ENCODE data around the gene TRPT1. TPM values are rescaled to one million over a fixed set of nuclear protein-coding genes. Genes with fewer than 3 reads are reported as not detected.

The TRPT1 gene
- total RNA-seq, 3 donors from 2014 or later (not counting 1 experiment from before 2014, with no cell fraction given): 22.7 to 30.8 (median 28.5) TPM

GRCh38 chr11:64203421-64204079, 22.4 kb downstream of the TRPT1 start:
- ATAC-seq: no peak
- DNase-seq: no peak
- no peaks in the 10 kb centered on the region for H3K27me3 ChIP-seq (ENCODE audit: control insufficient read depth, insufficient read depth, low read length)
- intact Hi-C loops (cut with micrococcal nuclease): loop anchor here (1.0 to 5.0 kb wide), 2 partner anchors 101 to 449 kb away; no protein-coding TSS in a partner anchor
- Mint-ChIP-seq H3K4me3 (peak overlapping the region; percentile 35), H3K4me1 (peaks cover 22 to 43% of the 10 kb centered on the region in 2 donors), H3K9me3 (no peaks in the 10 kb centered on the region), H3K36me3 (peaks cover 6% of the 10 kb centered on the region), H3K27me3 (ENCODE audit: low read depth in 2 of 2) (no peaks in the 10 kb centered on the region), H3K27ac (no peak overlapping the region)
- no peak overlapping the region for H3K27ac ChIP-seq (ENCODE audit: low read length)
- 97% methylated on average over 27 of the region's 27 CpGs for WGBS (ENCODE audit: insufficient coverage)
- TF ChIP-seq CTCF (IDR thresholded peaks at IDR 0.05): no peak
- H3K36me3 ChIP-seq (ENCODE audit: control insufficient read depth, insufficient read depth, low read length): peaks cover 52% of the 10 kb centered on the region
- peaks cover 43% of the 10 kb centered on the region for H3K4me1 ChIP-seq (ENCODE audit: control insufficient read depth, insufficient read depth, low read length)
- no peak overlapping the region for H3K4me3 ChIP-seq (ENCODE audit: low read length)
- no peaks in the 10 kb centered on the region for H3K9me3 ChIP-seq (ENCODE audit: control insufficient read depth, insufficient read depth, low read length)

DNA sequence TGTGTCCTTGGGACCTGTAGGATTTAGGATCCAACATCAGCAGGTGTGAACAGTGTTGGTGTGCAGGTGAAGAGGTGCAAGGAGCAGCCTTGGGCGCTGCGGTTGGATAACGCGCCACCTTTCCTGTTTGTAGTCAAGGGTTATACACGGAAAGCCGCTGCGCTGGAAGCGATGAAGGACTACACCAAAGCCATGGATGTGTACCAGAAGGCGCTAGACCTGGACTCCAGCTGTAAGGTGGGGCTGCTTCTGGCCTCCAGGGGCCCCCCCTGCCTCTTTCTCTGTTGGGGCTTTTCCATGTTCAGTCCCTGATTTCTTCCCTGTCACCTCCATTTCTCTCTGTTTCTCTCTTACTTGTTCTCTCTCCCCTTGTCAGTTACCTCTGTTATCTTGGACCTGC, 23.0 kb downstream of the TRPT1 start:
- Mint-ChIP-seq H3K4me1 (peaks cover 22 to 37% of the 10 kb centered on the region in 2 donors), H3K4me3 (no peak overlapping the region), H3K36me3 (peaks cover 6% of the 10 kb centered on the region), H3K27me3 (ENCODE audit: low read depth in 2 of 2) (no peaks in the 10 kb centered on the region), H3K27ac (no peak overlapping the region), H3K9me3 (no peaks in the 10 kb centered on the region)
- peaks cover 53% of the 10 kb centered on the region for H3K36me3 ChIP-seq (ENCODE audit: control insufficient read depth, insufficient read depth, low read length)
- H3K4me3 ChIP-seq (ENCODE audit: low read length): no peak overlapping the region
- DNase-seq (no peak), ATAC-seq (no peak)
- intact Hi-C loops (cut with micrococcal nuclease): loop anchor here (5.0 kb wide), 1 partner anchor 449 kb away; no protein-coding TSS in a partner anchor
- over 99% methylated on average over 9 of the region's 9 CpGs for WGBS (ENCODE audit: insufficient coverage)
- H3K9me3 ChIP-seq (ENCODE audit: control insufficient read depth, insufficient read depth, low read length): no peaks in the 10 kb centered on the region
- no peak for TF ChIP-seq CTCF (IDR thresholded peaks at IDR 0.05)
- peaks cover 37% of the 10 kb centered on the region for H3K4me1 ChIP-seq (ENCODE audit: control insufficient read depth, insufficient read depth, low read length)
- H3K27me3 ChIP-seq (ENCODE audit: control insufficient read depth, insufficient read depth, low read length): no peaks in the 10 kb centered on the region
- H3K27ac ChIP-seq (ENCODE audit: low read length): no peak overlapping the region

DNA sequence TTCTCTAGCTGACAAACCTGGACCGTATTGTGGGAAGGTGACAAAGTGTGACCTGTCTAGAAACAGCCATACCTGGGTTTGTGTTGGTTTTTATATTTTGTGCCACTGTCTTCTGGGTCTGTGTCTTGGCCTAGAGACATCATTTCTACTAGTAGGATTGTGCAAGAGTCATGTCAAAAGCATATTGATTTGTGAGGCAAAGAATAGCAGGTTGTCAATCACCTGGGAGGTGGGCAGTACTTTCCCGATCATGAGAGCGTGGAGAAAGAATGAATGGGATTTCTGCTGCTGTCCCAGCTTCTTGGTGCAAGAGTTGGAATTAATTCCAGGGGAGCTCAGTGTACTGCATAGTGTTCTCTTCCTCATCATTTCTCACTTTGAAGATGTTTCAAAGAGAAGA, 24.4 kb downstream of the TRPT1 start:
- H3K9me3 ChIP-seq (ENCODE audit: control insufficient read depth, insufficient read depth, low read length): no peaks in the 10 kb centered on the region
- H3K27ac ChIP-seq (ENCODE audit: low read length): no peak overlapping the region
- Mint-ChIP-seq H3K4me3 (no peak overlapping the region), H3K27me3 (ENCODE audit: low read depth in 2 of 2) (no peaks in the 10 kb centered on the region), H3K27ac (peak overlapping the region in 1 of 2 donors; percentile 48), H3K9me3 (no peaks in the 10 kb centered on the region), H3K36me3 (peaks cover 14% of the 10 kb centered on the region), H3K4me1 (peaks cover 17 to 25% of the 10 kb centered on the region in 2 donors)
- DNase-seq (no peak), ATAC-seq (no peak)
- intact Hi-C loops (cut with micrococcal nuclease): loop anchor here (5.0 kb wide), 1 partner anchor 451 kb away; no protein-coding TSS in a partner anchor
- TF ChIP-seq CTCF (IDR thresholded peaks at IDR 0.05): no peak
- 89% methylated on average over 3 of the region's 3 CpGs for WGBS (ENCODE audit: insufficient coverage)
- H3K4me3 ChIP-seq (ENCODE audit: low read length): no peak overlapping the region
- H3K36me3 ChIP-seq (ENCODE audit: control insufficient read depth, insufficient read depth, low read length): peaks cover 68% of the 10 kb centered on the region
- no peaks in the 10 kb centered on the region for H3K27me3 ChIP-seq (ENCODE audit: control insufficient read depth, insufficient read depth, low read length)
- H3K4me1 ChIP-seq (ENCODE audit: control insufficient read depth, insufficient read depth, low read length): peaks cover 25% of the 10 kb centered on the region
